NT2/D1 (cell line): ENCODE results near the gene ABHD10.

Experiments used
- SUZ12 ChIP-seq: IDR thresholded peaks from 2 replicates; pipeline ENCODE4 v1.6.1; 2011; ENCODE audit not compliant: insufficient read length, insufficient read depth; ENCODE audit errors: extremely low read depth
- YY1 ChIP-seq: IDR thresholded peaks from 2 replicates; pipeline ENCODE4 v1.6.1; 2011; ENCODE audit not compliant: insufficient read length, insufficient read depth
- ZNF274 ChIP-seq: IDR thresholded peaks from 2 replicates; pipeline ENCODE4 v1.6.1; 2011; ENCODE audit warnings: mild to moderate bottlenecking, low read depth, low read length

DNA sequence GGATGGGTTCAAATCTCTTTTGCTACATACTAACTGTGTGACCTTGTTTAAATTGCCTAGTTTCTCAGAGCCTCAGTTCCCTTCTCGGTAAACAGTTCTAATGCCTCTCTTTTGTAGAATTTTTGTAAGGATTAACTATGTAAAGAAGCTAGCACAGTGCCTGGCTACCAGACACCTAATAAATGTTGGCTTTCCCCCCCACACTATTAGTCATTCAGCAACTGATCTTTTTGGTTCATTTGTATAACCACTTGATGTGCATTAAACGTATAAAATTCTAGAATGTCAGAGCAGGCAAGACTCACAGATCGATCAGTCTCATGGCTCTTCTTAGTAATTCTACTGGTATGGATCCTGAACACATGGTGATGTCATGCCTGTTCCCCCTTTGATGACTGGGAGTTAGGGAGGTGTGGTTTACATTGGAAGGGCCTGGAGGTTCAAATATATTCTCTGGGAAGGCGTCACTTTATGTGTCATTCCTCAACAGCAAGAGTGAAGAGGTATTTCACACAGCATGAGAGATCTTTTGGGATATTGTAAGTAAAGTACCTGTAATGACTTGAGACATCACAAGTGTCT is 26.4 kb downstream of the ABHD10 start:
- TF ChIP-seq YY1 (no peak), ZNF274 (no peak), SUZ12 (no peak)
